Activated CD4-positive, CD25-positive, alpha-beta regulatory T cell (primary cell): Measurements from ENCODE around the gene CABP5.
"Not testable (repeated sequence)": the region's sequence is repeated elsewhere in the genome, so short reads cannot be mapped to it uniquely, and the experiment has no call there.

Experiments
- DNase-seq, 4 experiments: peaks; one replicate each; lab custom pipeline; 2025; lab: John Stamatoyannopoulos, UW

CABP5 gene

DNA sequence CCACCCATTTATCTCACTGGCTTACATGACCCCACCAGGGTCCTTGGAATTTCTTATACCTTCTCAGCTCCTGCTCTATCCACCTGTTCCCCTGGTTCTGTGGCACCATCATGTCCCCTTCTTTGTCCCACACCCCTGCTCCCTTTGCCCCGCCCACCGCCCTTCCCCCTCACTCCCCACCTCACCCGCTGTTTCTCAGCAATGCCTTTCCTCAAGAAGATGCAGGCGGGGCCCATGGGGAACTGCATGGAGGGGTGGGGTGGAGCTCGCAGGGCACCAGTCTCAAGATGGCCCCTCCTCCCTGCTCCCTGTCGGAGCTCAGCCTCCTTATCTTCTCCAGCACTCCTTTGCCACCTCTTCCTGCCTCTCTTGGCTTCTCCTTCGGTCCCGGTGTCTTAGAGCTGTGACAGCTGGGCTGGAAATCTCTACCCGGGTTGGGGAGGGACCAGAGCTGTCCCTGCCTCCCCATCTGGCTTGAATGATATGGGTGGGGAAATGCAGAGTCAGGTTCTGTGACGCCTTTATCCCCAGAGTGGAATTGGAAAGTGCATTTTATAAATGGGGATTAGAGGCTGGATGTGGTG lies at the start of gene CABP5:
TSS of gene CABP5 (minus strand) at position 405 of the 584 bp plus-strand sequence. CDS start at position 248, 157 bp downstream.
- no peak for DNase-seq

DNA sequence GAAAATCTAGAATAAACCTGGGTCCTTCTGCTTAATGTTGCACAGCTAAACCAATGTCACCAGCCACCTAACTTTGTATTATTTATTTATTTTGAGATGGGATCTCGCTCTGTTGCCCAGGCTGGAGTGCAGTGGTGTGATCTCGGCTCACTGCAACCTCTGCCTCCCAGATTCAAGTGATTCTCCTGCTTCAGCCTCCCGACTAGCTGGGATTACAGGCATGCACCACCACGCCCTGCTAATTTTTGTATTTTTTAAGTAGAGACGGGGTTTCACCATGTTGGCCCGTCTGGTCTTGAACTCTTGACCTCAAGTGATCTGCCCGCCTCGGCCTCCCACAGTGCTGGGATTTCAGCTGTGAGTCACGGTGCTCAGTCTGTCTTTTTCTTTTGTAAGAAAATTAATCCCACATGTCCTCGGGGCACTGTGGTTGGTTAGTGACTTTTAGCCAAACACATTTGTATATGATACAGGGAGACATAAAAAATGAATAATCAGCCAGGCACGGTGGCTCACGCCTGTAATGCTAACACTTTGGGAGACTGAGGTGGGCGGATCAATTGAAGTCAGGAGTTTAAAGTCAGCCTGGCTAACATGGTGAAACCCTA lies 47.3 kb upstream of the CABP5 start:
- not testable (repeated sequence) for DNase-seq

DNA sequence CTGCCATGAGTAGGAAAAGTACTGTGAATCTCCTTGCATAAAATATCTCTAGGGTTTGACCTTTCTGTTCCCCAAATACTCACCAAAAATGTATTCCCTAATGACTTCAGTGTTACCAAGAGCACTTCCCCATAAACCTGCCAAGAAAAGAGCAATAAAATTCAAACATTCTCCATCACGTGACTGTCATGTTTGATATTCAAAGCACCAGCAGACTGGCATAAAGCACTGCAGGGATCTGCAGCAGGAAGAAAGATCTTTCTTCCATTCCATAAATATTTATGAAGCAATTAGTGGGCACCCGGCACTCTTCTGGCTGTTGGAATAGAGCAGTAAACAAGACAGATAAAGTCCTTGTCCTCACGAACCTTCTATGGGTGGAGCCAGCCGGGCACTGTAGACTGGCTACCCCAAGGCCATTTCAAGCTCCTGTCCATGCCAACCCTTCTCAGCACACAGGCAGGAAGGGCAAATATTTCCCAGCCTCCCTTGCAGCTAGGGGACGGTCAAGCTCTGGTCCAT lies 46.5 kb upstream of the CABP5 start:
- DNase-seq = no peak

DNA sequence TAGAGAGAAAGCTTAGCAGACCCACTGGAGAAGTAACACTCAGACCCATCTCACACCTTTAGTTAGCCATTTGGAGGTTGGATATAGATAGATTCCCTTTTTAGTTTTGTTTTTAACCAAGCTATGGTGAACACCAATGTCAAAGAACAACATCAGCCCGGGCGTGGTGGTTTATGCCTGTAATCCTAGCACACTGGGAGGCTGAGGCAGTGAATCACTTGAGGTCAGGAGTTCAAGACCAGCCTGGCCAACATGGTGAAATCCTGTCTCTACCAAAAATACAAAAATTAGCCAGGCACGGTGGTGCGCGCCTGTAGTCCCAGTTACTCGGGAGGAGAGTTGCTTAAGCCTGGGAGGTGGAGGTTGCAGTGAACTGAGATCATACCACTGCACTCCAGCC lies 45.1 kb upstream of the CABP5 start:
- not testable (repeated sequence) for DNase-seq

DNA sequence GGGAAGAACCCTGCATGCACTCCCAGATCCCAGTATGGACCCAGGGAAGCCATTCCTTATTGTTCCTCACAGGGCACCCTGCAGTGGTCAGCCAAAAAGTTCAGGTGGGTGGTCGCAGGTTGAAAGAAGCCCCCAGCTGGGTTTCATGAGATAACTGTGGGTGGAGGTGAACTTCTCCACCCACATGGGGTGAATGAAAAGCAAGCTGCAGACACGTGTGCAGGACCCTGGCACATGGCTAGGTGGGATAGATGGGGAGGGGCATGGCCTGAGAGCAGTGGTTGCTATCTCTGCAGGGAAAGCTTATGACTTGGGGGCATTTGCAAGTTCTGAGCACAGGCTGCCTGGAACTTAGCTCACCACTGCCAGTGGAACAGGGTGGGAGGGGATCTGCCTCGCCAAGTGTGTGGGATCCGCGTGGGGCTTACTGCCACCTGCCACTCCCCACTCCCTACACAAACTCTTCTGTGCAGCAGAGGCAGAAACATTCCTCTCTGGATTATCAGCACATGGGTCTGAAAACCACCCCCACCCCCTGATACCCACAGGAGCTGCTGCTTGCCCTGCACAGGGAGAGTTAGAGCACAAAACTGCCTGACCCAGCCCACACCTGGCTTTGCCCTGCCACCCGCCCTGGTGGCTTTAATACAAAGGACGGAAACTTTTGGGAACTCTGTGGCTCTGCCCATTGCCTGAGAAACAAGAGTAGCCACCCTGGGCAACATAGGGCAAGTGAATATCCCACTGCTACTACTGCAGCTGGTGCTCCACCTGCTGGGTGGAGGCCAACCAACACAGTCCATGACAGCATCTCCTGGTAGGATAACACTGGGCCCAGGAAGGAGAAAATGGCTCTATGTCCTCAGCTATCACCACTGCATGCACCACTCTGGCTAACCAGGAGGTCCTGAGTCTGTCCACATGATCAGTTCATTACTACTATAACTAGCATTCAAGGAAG lies 42.3 kb upstream of the CABP5 start:
- no peak for DNase-seq

DNA sequence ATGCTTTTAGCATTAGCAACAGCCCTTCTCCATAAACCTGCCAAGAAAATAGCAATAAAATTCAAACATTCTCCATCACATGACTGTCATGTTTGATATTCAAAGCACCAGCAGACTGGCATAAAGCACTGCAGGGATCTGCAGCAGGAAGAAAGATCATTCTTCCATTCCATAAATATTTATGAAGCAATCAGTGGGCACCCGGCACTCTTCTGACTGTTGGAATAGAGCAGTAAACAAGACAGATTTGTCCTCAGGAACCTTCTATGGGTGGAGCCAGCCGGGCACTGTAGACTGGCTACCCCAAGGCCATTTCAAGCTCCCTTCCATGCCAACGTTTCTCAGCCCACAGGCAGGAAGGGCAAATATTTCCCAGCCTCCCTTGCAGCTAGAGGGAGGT lies 41.2 kb upstream of the CABP5 start:
- no peak for DNase-seq

DNA sequence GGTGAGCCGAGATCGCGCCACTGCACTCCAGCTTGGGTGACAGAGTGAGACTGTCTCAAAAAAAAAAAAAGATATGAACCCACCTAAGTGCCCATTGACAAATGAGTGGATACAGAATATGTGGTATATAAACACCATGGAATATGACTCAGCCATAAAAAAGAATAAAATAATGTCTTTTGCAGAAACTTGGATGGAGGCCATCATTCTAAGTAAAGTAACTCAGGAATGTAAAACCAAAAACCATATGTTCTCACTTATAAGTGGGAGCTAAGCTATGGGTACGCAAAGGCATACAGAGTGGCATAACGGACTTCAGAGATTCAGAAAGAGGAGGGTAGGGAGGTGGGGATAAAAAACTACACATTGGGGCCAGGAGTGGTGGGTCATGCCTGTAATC lies 37.2 kb upstream of the CABP5 start:
- no peak for DNase-seq

DNA sequence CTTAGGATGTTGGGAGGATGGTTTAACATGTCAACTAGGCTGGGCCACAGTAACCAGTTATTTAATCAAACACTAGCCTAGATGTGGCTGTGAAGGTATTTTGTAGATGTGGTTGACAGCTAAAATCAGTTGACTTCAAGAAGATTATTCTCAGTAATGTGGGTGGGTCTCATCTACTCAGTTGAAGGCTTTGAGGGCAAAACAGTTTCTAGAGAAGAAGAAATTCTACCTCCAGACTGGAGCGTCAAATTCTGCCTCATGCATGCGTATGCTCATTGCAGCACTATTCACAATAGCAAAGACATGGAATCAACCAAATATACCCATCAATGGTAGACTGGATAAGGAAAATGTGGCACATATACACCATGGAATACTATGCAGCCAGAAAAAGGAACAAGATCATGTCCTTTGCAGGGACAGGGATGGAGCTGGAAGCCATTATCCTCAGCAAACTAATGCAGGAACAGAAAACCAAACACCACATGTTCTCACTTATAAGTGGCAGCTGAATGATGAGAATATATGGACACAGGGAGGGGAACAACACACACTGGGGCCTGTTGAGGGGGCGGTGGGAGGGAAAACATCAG lies 26.4 kb upstream of the CABP5 start:
- not testable (repeated sequence) for DNase-seq

DNA sequence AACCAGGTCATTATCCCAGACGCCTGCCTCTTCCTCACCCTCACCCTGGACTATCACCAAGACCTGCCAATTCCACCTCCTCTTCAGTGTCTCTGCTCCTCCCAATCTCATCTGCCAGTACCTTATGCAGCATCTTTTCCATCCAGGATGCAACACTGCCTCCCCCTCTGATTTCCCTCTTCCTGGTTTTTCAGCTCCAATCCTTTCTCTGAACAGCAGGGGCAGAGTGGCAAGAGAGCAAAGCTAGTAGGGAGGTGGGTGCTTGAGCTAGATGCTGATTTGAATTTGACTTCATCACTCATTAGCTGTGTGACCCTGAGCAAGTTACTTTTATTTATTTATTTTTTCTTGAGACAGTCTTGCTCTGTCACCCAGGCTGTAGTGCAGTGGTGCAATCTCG lies 25.6 kb upstream of the CABP5 start:
- no peak for DNase-seq

DNA sequence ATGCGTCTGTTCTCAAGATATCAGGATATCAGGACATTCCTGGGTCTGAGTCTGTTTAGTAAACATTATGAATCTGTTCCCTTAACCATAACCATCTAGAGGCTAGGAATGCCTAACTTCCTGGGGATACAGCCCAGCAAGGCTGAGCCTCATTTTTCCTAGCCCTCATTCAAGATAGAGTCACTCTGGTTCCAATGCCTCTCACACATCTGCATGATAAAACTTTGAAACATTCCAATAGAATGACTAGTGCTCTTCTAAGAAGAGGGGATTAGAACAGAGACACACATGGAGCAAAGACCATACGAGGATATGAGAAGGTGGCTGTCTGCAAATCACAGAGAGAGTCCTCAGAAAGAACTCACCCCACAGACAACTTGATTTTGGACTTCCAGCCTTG lies 20.6 kb upstream of the CABP5 start:
- no peak for DNase-seq

DNA sequence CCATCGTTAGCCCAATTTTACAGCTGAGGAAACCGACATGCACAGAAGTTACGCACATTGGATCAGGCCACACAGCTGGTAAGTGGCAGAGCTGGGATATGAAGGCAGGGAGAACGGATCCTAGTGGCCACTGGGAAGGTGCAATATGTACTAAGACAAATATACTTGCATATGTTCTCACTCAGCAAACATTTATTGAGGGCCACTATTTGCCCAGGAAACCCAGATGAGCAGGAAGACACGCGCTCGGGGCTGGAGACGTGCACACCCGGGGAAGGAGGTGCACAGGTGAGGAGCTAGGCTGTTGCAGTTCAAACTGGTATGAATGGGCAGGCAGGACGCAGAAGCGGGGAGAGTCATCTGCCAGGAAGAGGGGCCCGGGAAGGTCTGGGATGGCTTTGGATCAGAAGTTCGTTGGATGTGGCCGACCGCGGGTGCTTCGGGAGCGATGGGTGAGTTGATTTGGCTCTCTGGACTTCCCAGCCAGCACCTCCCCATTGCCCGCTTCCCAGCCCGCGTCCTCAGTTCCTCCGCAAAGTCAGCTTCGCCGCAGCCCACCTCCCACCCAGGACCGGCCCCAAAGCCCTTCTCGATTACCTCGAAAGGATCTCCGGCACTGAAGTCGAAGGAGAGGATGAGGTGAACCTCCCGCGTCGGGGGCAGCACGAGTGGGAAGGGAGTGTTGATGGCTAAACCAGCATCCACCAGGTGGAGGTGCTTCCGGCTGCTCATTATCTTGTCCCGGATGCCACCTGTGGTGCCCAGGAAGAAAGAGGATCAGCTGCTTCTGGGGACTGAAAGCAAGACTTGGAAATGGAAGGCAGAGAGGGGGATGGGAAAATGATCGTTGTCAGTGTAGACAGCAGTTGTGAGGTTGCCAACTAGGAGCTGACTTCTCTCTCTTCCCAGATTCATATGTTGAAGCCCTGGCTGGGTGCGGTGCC lies 17.8 kb upstream of the CABP5 start:
- DNase-seq = no peak

DNA sequence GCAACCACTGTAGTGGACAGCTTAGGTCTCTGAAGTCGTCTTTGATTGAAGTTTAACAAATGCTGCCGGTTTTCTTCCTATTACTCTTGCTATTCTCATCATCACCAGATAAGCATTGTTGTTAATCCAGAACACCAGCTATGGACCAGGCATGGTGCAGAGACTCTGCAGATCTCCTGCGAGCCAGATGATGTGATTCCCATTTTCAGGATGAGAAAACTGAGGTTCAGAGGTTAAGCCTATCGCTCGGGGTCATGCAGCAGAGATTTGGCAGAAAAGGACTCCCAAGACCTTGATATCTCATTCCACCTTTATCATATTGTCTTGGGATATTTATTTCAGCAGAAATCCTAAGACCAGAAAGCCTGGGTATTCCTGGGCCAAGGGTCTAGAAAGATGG lies 16.5 kb upstream of the CABP5 start:
- DNase-seq = no peak

DNA sequence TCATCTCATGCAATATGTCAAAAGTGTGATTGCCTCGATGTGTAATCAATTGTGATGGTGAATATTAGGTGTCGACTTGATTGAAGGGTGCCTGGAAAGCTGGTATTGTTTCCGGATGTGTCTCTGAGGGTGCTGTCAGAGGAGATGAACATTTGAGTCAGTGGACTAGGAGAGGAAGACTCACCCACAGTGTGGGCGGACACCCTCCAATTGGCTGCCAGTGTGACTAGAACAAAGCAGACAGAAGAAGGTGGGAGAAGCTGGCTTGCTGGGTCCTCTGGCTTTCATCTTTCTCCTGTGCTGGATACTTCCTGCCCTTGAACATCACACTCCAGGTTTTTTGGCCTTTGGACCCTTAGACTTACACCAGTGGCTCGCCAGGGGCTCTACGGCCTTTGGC lies 15.5 kb upstream of the CABP5 start:
- no peak for DNase-seq

DNA sequence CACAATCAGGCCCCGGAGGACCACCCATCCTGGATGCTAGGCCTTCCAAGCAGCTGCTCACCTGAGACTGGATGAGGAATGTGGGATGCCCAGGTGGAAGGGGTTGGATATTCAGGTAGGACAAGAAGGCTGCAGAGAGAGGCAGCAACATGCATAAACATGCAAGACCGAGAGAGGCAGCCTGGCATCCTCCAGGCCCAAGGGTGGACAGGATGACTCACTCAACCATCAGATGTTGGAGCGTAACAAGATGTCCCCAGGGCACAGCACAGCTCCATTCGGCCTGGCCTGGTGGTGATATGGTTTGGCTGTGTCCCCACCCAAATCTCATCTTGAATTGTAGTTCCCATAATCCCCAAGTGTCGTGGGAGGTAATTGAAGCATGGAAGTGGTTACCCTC lies 10.0 kb upstream of the CABP5 start:
- DNase-seq = no peak

DNA sequence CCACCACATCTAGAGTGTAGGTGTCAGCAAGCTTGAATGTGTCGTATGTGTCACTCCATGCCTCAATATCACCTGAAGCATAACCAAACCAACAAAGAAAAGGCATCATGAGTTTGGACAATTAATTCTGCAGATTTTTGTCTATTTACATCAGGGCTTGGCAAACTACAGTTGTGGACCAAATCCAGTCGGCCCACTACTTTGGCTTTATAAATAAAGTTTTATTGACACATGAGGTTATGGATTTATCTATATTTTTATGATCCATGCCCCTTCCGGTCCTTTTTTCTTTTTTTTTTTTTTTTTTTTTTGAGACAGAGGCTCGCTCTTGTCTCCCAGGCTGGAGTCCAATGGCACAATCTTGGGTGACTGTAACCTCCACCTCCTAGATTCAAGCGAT lies 9.2 kb upstream of the CABP5 start:
- no peak for DNase-seq

DNA sequence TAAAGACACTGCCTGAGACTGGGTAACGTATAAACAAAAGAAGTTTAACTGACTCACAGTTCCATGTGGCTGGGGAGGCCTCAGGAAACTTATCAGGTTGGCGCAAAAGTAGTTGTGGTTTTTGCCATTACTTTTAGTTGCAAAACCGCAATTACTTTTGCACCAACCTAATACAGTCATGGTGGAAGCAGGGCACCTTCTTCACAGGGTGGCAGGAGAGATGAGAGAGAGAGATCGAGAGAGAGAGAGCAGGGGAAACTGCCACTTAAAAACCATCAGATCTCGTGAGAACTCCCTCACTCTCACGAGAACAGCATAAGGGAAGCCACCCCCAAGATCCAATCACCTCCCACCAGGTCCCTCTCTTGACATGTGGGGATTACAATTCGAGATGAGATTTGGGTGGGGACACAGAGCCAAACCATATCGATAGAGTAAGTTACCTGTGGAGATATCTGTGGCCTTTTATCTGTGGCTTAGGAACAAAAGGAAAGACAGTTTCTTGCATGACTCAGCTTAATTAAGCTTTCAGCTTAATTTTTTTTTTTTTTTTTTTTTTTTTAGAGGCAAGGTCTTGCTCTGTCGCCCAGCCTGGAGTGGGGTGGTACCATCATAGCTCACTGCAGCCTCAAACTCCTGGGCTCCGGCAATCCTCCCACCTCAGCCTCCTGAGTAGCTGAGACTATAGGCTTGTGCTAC lies 7.6 kb upstream of the CABP5 start:
- DNase-seq = no peak

DNA sequence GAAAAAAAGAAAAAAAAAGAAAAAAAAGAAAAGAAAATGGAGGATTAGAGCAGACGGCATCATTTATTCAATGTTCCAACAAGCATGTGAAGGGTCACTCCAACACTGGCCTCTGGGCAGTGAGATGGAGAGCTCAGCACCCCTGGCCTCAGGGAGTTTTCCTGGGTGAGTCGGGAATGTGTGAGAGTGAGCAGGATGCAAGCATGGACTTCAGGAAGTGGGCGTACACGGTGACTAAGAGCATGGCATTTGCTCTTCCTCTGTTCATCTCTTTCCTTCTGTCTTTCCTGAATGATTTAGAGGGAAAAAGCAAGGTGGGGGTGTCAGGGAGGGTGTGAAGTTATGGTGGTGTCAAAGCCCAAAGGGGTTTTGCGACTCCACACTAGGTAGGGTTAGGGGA lies 682 bp upstream of the CABP5 start:
- no peak for DNase-seq

DNA sequence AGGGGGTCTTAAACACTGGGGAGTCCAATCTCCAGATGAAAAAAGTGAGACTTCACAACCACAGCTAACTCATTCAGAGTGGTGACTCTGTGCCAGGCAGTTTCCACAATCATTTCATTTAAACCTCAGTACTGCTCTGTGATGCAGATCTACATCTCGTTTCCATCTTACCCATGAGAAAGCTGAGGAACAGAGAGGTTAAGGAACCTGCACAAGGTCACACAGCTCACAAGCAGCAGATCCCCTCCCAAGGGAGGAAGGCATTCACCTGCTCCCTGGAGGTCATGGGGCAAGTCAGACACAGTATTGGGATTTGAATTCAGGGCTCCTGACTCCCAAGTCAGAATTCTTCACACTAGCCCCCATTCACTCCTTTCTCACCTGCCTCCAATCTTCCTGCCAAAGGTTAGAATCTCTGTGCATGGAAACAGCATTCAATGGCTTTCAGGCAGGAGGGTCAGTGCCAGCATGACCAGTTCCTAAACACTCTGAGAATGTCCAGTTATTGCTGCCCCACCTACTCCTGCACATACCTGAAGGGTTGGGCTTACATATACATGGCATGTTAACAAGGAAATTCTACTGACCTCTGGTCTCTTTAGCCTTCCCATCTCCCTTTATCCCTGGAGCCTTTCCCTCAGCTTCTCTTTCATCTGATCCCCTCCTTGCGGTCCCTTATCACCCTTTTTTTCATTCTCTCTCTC lies 1.9 kb downstream of the CABP5 start:
- DNase-seq = no peak

DNA sequence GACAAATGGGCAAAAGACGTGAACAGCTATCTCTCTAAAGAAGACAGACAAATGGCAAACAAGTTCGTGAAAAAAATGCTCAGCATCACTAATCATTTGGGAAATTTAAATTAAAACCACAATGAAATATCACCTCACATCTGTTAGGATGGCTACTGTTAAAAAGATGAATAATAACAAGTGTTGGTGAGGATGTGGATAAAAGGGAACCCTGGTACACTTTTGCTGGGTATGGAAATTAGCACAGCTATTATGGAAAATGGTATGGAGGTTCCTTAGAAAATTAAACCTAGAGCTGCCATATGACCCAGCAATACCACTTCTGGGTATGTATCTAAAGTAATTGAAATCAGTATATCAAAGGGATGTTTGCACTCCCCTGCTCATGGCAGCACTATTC lies 7.1 kb downstream of the CABP5 start:
- no peak for DNase-seq

DNA sequence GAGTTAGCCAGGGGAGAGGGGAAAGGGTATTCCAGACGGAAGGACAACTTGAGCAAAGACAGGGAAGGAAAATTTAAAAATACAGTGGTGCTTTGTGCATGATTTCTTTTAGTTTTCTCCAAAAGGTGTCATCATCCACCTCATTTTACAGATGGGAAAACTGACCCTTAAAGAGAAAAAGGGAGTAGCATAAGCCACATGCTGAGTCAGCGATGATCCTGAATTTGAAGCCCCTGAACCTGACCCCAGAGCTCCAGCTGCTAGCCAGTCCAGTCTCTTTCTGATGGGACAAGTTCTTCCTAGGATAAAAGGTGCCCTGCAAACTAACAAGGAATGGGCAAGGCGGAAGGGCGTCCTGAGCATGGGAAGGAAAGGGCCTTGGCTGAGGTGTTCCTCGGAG lies 10.3 kb downstream of the CABP5 start:
- DNase-seq = no peak
